GM18873 (cell line): ENCODE data around the gene CDH15.

Source experiments
- ATAC-seq: cut with Tn5 transposase; IDR thresholded peaks from one replicate; pipeline ENCODE4 v1.9.1; 2021; ENCODE audit warnings: mild to moderate bottlenecking, moderate library complexity, moderate number of reproducible peaks; ENCODE audit not compliant: unreplicated experiment, low FRiP score

Gene CDH15

DNA sequence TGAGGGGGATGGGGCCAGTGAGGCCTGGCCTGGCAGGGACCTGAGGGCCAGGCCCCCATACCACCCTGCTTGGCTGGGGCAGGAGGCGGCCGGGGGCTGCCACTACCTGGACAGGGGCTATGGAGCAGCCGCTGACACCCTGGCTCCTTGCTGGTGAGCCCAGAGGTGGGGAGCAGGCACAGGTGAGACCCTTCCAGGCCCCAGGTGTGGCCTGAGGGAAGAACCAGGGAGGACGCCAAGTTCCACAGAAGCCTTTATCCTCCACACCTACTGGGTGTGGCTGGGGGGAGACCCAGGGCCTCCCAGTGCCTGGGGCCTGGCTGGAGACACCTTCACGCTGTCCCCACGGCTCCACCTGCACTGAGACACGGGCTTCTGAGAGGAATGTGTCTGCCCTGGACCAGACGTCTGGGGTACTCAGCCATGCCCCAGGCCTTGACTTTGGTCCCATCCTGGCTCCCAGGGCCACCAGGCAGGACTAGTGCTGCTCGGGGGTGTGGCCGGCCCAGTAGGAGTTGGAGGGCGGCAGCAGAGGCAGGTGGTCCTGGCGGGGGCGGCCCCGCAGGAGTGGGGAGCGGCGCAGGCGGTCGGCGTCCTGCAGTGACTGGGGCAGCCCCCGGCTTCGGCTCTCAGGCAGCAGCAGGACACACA lies 24.1 kb downstream of the CDH15 start:
- no peak for ATAC-seq

DNA sequence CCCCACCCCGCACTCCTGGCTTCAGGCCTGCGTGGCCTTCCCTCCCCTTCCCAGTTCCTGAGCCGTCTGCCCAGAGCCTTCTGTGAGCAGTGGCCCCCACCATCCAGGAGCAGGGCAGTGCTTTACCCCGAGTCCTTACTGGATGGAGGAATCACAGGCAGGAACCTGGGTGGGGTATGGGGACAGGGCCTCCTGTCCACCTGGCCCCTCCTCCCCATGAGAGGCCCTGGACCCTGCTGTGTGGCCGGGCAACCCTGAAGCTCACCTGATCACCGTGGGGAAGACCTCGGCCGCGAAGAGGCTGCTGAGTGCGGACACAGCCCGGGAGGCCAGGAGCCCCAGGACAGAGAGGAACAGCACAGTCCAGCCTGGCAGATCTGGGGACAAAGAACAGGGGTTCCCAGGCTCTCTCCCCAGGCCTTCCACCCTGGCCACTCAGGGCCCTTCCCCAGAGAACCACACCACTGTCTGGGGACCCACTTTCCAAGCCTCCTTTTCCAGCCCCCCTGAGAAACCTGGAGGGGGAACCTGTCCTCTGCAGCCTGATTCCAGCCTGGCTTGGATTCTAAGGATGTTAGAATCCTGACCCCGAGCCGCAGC lies 25.6 kb downstream of the CDH15 start:
- no peak for ATAC-seq

DNA sequence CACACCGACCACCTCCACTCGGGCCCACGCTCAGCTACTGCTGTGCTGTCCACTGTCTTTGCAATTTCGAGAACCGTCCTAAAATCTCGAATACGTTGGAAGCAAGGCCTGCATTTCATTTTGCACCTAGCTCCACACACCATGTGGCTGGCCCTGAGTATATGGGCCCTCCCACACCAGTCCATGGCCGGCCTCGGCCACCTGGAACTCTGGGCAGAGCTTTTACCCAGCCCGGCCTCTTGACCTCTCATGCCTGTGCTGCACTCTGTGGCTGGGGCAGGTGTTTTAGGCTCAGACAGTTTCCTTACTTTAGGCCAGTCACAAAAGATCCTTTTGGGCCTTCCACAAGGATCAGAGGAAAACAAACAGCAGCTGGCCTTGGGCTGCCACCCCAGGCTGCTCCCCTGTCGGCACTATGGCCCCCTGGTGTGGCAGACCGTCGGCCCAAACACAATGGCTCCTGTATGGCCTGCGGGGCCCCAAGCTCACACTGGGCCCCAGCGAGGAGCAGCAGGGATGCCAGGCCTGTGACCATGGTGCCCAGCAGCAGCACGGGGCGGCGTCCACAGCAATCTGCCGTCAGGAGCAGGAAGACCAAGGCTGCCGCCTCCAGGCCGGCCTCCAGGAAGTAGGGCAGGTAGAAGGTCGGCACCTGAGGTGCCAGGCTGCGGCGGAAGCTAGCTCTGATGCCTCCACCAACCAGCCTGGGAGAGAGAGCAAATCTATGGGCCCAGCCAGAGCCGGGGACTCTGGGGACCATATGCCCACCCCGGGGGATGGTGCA lies 26.3 kb downstream of the CDH15 start:
- no peak for ATAC-seq

DNA sequence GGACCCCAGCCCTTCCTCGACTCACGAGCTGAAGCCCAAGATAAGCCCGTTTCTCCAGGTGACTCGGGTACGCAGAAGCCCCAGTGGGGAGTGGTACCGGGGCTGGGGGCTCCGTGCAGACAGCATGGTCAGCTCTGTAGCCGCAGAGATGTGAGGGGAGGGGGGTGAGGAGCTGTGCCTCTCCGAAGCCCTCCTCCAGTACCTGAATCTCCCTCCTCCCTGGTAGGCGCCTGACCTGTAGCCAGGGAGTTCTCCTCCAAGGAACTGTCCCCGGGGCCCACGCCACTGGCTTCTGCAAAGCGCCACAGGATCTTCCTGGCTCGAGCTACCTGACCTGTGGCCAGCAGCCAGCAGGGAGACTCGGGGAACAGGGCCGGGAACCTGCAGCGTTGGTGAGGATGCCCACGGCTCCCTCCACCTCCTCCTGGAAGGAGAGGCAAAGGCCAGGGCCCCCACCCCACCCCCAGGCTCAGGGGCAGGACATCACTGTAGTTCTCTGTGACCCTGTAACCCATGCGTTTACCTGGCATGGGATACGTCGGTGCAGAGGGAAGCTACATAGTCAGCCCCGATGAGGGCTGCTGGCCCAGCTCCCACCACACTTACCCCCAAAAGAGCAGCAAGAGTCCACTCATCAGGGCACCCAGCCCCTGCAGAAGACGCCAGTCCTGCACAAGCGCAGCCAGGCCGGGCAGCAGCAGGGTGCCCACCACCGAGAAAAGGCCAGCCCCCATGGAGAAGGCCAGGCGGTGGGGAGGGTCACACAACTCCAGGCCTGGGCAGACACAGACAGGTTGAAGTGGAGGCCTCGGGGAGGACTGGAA lies 27.1 kb downstream of the CDH15 start:
- ATAC-seq, result no peak

DNA sequence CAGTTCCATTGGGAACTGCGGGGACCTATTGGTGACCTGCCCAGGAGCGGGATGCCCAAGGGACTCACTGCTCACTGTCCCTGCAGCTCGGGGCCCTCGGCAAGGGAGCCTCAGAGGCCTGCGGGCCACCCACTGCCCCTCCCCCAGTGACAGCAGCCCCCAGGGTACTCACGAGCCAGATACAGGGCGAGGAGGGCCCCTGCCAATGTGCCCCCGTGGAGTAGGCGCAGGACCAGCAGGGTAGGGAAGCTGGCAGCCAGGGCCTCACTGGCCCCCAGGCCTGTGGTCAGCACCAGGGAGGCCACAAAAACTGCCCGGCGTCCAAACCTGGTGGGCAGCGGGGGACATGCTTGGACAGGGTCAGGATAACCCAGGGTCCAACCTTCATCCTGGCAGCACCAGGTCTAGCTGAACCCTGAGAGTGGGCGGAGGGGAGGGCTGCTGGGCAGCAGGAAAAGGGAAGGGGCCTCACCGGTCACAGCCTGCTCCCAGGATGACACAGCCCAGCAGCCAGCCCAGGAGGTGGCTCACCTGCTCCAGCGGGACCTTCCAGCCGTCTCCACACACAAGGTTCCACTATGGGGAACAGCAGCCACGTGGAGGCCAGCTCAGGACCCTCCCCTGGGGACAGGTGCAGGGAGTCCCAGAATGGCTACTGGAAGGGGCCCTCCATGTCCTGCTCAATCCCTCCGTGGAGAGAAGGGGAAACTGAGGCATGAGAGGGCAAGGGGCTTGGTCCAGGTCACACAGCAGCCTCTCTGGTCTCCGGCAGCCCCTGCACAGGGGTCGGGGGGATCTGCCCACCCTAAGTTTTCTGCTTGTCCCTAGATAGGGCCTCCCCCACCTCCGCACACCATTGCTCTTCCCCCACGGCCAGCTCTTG lies 27.9 kb downstream of the CDH15 start:
- no peak for ATAC-seq

DNA sequence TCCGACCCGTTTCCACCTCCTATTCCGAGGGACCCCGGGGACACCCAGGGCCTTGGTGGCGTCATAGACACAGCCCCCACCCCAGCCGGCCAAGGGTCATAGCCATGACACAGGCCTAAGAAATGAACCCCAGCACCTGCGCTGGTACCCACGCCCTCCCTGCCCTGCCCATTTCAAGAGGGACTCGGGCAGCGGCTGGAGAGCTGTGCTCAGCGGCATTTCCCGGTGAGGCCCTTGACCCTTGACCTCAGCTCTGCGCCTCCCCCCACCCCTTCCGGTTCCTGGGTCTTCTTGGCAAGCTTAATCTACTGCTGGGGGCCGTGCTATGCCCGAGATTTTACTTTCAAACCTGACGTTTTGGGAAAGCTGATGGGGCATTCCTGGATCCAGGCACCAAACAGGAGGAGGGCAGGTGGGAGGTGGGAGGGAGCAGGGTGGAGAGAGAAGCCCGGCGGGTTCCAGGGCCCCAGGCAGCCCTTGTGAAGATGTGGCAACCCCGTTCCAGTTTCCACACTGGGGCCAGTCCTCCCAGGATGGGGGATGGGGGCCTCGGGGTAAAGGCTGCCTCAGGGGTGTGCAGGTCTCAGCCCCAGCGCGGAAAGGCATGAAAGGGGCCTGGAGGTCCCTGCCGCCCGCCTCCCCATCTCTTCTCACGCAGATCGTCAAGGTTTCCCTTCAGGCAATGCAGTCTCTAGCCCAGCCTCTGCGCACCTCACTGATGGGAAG lies 28.7 kb downstream of the CDH15 start, which contains the start of gene SLC22A31:
SLC22A31 (minus strand) TSS at position 414 of the 726 bp plus-strand sequence; CDS start at position 378, 36 bp downstream.
- ATAC-seq, result no peak

DNA sequence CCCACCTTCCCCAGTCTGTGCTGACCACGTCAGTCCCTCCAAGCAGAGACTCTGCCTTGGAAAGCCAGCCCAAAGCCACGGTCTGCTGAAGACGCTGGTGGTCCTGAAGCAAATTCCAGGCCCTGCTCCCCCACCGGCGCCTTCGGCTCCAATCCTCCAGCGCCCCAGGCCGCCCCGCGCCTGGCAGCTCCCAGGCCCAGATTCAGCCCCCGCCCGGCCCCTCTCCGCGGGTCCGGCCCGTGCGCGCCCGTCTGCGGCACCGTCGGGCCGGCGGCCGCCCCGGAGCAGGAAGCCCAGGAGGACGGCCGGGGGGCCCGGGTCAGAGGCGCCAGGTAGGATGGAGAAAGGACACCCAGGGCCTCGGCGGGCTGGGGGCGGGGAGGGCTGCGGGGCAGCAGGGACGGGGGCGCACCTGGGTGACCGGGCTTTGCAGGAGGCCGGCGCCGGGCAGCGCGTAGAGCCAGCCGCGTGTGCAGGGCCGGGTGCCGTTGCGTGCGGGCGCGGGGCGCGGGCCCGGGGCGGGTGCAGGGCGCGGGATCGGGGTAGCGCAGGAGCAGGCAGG lies 29.4 kb downstream of the CDH15 start:
- no peak for ATAC-seq

DNA sequence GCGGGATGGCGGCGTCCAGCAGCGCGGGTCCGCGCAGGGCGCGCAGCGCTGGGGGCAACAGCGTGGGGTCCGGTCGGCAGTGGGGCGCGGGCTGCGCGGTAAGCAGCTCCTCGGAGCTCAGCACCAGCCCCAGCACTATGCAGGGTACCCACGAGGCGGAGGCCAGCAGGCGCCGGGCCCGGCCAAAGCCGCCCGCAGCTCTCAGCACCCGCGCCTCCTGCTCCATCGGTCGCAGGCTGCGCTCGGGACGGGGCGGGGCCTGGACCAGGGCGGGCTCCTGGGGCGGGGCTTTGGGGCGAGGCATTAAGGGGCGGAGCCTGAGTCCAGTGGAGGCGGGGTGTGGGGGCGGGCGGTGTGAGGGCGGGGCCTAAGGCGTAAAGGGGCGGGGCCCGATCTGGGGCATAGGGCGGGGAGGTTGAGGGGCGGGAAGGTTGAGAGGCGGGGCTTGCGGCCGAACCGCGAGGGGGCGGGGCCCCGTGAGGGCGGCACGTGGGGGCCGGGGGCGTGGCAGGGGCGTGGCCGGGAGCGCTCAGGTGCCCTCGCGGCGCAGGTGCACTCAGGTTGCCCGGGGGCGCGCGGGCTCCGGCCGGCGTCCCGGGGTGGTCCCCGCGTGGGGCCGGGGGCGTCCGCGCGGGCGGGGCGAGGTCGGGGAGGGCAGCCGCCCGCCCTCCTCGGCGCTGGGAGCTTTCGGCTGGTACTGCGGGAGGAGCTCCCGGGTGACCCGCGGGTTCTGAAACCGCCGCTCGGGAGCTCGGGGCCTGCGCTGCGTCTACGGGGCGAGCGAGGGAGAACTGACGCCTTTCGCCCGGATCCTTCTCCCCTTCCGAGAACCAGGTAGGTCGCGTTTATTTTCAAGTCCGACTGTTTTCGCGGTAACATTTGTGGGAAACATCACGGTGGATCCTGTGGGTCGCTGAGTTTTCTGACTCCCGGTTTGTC lies 30.2 kb downstream of the CDH15 start:
- ATAC-seq, result no peak

DNA sequence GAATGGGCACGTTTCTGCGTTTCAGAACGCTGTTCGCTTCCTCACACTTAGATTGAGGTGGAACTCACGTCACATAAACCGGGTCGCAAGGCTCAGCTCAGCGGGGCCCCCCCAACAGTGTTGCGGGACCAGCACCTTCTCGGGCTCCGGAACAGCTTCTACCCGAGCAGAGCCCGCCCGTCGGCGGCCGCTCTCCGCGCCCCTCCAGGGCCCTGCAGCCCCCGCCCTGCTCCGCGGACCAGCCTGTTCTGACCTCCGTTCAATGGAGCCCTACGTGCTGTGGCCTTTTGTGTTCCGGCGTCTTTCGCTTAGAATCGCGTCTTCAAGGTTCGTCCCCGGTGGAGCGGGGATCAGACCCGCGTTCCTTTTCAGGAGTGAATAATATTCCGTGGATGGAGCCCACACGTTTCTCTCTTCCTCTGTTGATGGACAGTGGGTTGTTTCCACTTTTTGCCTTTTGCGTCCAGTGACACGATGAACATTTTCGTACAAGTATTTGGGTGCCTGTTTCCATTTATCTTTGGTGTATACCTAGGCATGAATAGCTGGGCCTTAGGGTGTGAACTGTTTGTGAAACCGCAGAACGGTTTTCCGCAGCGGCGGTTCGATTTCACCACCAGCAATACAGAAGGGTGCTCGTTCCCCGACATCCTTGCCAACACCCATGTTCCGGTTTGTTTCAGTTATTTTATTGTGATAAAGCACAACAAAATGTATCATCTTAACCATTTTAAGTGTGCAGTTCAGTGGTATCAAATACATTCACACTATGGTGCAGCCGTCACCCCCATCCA lies 31.1 kb downstream of the CDH15 start:
- no peak for ATAC-seq

DNA sequence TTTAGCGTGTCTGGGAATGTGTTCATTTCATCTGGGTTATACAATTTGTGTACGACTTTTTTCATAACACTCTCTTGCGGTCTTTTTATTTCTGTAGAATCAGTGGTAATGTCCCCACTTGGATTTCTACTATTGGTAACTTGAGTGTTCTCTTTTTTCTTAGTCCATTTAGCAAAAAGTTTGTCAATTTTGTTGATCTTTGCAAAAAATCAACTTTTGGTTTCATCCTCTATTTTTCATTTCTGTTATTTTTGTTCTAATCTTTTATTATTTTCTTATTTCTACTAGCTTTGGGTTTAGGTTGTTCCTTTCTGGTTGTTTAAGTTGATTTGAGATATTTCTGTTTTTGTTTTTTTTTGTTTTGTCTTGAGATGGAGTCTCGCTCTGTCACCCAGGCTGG lies 36.4 kb downstream of the CDH15 start:
- no peak for ATAC-seq

DNA sequence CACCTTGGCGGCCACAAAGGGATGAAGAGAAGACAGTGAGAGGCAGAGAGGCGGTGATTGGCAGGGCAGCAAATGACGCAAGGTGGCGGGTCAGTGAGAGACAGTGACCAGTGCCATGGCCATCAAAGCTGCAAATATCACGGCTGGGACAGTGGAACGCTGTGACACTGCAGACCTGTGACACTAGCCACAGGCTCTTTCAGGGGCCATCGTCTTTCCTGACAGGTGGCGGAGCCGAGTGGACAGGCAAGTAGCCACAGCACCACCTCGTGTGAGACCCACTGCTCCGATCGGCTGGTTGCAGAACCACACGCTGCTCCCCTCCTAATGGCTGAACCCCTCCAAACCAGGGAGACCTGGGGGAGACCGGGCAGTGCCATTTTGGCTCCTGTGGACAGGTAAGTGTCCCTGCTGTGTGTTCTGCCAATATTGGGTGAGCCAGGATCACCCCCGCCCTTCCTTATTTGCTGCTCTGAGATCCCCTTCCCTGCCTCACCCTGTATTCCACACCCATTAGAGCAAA lies 38.0 kb downstream of the CDH15 start:
- ATAC-seq, result no peak

DNA sequence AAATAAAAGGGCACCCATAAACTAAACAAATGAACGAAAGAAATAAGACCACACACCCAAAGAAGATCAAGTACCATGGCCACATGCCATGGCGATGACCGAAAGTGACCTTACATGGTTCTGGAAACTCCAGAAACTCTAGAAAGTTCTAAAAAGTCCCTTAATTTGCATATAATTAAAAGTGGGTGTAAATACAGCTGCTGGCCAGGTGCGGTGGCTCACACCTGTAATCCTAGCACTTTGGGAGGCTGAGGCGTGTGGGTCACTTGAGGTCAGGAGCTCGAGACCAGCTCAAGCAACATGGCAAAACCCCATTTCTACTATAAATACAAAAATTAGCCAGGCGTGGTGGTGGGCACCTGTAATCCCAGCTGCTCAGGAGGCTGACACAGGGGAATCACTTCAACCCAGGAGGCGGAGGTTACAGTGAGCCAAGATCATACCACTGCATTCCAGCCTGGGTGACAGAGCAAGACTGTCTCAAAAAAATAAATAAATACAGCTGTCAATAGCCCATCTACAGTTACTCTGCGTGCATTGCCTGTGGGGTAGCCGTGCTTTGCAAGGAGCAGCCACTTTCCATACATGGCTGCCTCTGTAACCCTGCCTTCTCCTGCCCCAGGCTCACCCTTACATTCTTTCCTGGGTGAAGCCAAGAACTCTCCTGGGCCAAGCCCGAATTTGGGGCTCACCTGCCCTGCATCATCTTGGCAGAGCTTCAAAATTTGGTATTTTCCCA lies 38.8 kb downstream of the CDH15 start:
- no peak for ATAC-seq

DNA sequence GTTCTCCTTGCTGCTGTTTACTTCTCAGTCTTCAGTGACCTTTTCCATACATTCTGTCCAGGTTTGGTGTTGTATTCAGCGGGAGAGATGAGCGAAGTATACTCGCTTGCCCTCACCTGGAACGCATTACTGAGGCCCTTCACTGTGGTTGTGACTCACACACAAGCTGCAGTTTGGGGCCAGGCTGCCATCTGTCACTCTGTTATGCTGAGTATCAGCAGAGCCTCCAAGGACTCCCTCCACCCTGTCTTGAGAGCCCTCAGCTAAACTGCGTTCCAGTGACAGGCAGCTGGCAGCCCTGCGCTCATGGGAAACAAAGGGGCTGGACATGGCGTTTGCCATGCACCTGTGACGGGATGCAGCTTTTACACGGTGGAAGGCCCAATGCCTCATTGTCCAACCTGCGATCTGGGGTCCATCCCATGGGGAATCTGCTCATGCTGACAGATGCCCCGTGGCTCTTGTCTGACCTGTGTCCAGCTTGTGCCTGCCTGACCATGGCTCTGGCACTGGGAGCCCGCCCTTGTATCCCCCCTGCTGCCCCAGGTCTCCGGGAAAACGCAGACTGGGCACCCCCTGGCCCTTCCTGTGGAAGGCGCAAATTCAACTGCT lies 39.5 kb downstream of the CDH15 start:
- ATAC-seq, result no peak

DNA sequence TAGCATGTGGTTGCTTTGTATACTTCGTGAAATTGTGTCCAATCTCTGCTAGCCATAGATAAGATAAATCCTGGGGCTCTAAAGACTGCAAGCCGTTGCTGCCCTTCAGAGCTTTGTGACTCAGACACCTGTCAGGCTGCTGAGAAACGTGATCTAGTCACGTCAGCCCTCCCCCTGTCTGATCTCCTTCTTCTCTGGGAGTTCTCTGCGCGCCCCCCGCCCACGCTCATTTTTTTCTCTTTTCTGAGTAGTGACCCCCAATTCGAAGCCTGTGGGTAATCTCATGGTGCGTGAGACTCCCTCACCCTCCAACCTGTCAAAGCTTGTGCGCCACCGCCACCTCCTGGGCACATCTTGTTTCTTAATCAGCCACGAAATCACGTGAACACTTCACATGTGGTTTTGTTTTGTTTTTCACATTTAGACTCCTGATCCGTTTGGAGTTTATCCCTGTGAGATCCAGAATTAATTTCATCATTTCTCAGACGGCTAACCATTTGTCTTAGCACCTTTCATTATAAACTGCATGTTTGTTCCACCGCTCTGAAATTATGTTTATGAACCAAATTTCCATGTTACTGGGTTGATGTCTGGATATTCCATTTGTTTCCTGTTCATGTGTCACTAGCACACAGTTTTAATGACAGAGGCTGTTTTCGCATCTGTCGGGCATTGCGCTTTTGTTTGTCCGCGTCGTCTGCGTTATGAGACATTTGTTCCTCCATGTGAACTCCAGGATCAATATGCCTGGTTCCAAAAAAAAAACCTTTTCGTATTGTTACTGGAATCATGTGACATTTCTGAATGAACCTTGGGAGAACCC lies 45.0 kb downstream of the CDH15 start:
- ATAC-seq, result no peak

DNA sequence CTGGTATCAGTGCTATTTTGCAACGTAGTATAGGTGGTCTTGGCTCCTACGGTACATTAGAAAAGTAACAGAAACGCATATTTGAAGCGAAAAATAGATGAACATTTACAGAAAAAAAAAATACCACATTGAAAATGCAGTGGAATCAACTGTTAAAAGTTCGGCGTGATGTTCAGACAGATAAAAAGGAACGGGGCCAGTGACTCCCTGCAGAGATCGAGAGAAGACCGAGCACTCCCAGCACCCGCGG lies 45.5 kb downstream of the CDH15 start:
- ATAC-seq, result no peak
